ENCODE results near the gene TUSC2.

The TUSC2 gene

GRCh38 chr3:50323614-50324199 is 4.3 kb downstream of the TUSC2 start:
- DNase-seq (ENCODE audit: low read depth in 1 of 2, low spot score in 1 of 2): no peak
- H3K27me3 ChIP-seq (ENCODE audit: insufficient read depth, poor library complexity, severe bottlenecking): no peaks in the 10 kb centered on the region
- TF ChIP-seq SPI1 (IDR thresholded peaks at IDR 0.05; ENCODE audit: borderline replicate concordance, low read depth) (peak; percentile 39; the same call in 1 of the 2 replicates), REST (IDR thresholded peaks at IDR 0.05; ENCODE audit: insufficient replicate concordance, low read depth) (no peak), GABPA (IDR thresholded peaks at IDR 0.05; ENCODE audit: low read depth) (no peak), POLR2AphosphoS5 (IDR thresholded peaks at IDR 0.05; ENCODE audit: low read depth) (0 out of 2 replicates have a peak, but pooled peaks have one; percentile 6), CTCF (IDR thresholded peaks at IDR 0.05; ENCODE audit: insufficient read depth, low read length) (no peak)
- no peak overlapping the region for H3K4me3 ChIP-seq (replicated peaks; ENCODE audit: insufficient read depth, low read length)
- H3K27ac ChIP-seq (replicated peaks): peak overlapping the region; percentile 100

GRCh38 chr3:50323092-50323600 is 4.9 kb downstream of the TUSC2 start:
- peak in 1 of 2 experiments; percentile 49 for DNase-seq (ENCODE audit: low read depth in 1 of 2, low spot score in 1 of 2)
- Histone ChIP-seq H3K4me3 (replicated peaks; ENCODE audit: insufficient read depth, low read length) (no peak overlapping the region), H3K27ac (replicated peaks) (peak overlapping the region; percentile 100), H3K27me3 (ENCODE audit: insufficient read depth, poor library complexity, severe bottlenecking) (no peaks in the 10 kb centered on the region)
- TF ChIP-seq POLR2AphosphoS5 (IDR thresholded peaks at IDR 0.05; ENCODE audit: low read depth) (peak; percentile 48; the same call in 1 of the 2 replicates), SPI1 (IDR thresholded peaks at IDR 0.05; ENCODE audit: borderline replicate concordance, low read depth) (peak; percentile 26; the same call in 1 of the 2 replicates), CTCF (IDR thresholded peaks at IDR 0.05; ENCODE audit: insufficient read depth, low read length) (no peak)

GRCh38 chr3:50322386-50323091 is 5.5 kb downstream of the TUSC2 start, which contains the start of gene HYAL2:
Gene HYAL2, minus strand, starts transcription at chr3:50322745. Its CDS starts 2,256 bp downstream, at chr3:50320489.
- DNase-seq (ENCODE audit: low read depth in 1 of 2, low spot score in 1 of 2): no peak
- Histone ChIP-seq H3K27me3 (ENCODE audit: insufficient read depth, poor library complexity, severe bottlenecking) (no peaks in the 10 kb centered on the region), H3K4me3 (replicated peaks; ENCODE audit: insufficient read depth, low read length) (peak within 1 kb of the TSS; percentile 68), H3K27ac (replicated peaks) (peak within 1 kb of the TSS; percentile 100)
- TF ChIP-seq REST (IDR thresholded peaks at IDR 0.05; ENCODE audit: insufficient replicate concordance, low read depth) (no peak), CTCF (IDR thresholded peaks at IDR 0.05; ENCODE audit: insufficient read depth, low read length) (no peak), SPI1 (IDR thresholded peaks at IDR 0.05; ENCODE audit: borderline replicate concordance, low read depth) (no peak), POLR2AphosphoS5 (IDR thresholded peaks at IDR 0.05; ENCODE audit: low read depth) (no peak), GABPA (IDR thresholded peaks at IDR 0.05; ENCODE audit: low read depth) (no peak)

Measured in HL-60 (cell line).